ENCODE measurements around the gene RPL18A.

RPL18A gene

GRCh38 chr19:17848595-17849292 is 11.0 kb upstream of the RPL18A start:
- Histone ChIP-seq H3F3A (ENCODE audit: low read depth) (no peaks in the 10 kb centered on the region), H3K79me2 (ENCODE audit: insufficient read depth, low read length) (peaks cover 31% of the 10 kb centered on the region), H3K4me3 (ENCODE audit: low read length, poor library complexity, severe bottlenecking) (peak overlapping the region; percentile 74), H3K36me3 (ENCODE audit: insufficient read depth, low read length) (no peaks in the 10 kb centered on the region), H3K4me1 (ENCODE audit: insufficient read depth, low read length, poor library complexity, severe bottlenecking) (peaks cover 41% of the 10 kb centered on the region), H3K9ac (ENCODE audit: low read depth, low read length, poor library complexity, severe bottlenecking) (peak overlapping the region; percentile 83), H2AFZ (ENCODE audit: low read length) (no peak overlapping the region), H3K9me3 (ENCODE audit: insufficient read depth, low read depth, low read length) (no peaks in the 10 kb centered on the region), H3K27me3 (ENCODE audit: insufficient read depth, low read length, poor library complexity, severe bottlenecking) (no peaks in the 10 kb centered on the region), H3K9me2 (replicated peaks; ENCODE audit: low read depth, low read length) (no peaks in the 10 kb centered on the region), H4K20me1 (ENCODE audit: insufficient read depth, low read length, poor library complexity, severe bottlenecking) (no peaks in the 10 kb centered on the region), H3K4me2 (ENCODE audit: low read depth, low read length, poor library complexity, severe bottlenecking) (peak overlapping the region; percentile 84)
- TF ChIP-seq CTCF (conservative IDR thresholded peaks at IDR 0.05; ENCODE audit: low read length) (no peak), EZH2phosphoT487 (IDR thresholded peaks at IDR 0.05; ENCODE audit: borderline replicate concordance) (no peak)

GRCh38 chr19:17854061-17854460 is 5.6 kb upstream of the RPL18A start:
- TF ChIP-seq CTCF (conservative IDR thresholded peaks at IDR 0.05; ENCODE audit: low read length) (no peak), EZH2phosphoT487 (IDR thresholded peaks at IDR 0.05; ENCODE audit: borderline replicate concordance) (no peak)
- Histone ChIP-seq H3K36me3 (ENCODE audit: insufficient read depth, low read length) (no peaks in the 10 kb centered on the region), H3K9me3 (ENCODE audit: insufficient read depth, low read depth, low read length) (no peaks in the 10 kb centered on the region), H3K79me2 (ENCODE audit: insufficient read depth, low read length) (no peaks in the 10 kb centered on the region), H2AFZ (ENCODE audit: low read length) (no peak overlapping the region), H3K9me2 (replicated peaks; ENCODE audit: low read depth, low read length) (no peaks in the 10 kb centered on the region), H3K27me3 (ENCODE audit: insufficient read depth, low read length, poor library complexity, severe bottlenecking) (no peaks in the 10 kb centered on the region), H3K4me2 (ENCODE audit: low read depth, low read length, poor library complexity, severe bottlenecking) (no peak overlapping the region), H3K4me3 (ENCODE audit: low read length, poor library complexity, severe bottlenecking) (no peak overlapping the region), H4K20me1 (ENCODE audit: insufficient read depth, low read length, poor library complexity, severe bottlenecking) (no peaks in the 10 kb centered on the region), H3K9ac (ENCODE audit: low read depth, low read length, poor library complexity, severe bottlenecking) (no peak overlapping the region), H3F3A (ENCODE audit: low read depth) (no peaks in the 10 kb centered on the region), H3K4me1 (ENCODE audit: insufficient read depth, low read length, poor library complexity, severe bottlenecking) (peaks cover 18% of the 10 kb centered on the region)

GRCh38 chr19:17855280-17856152 is 4.2 kb upstream of the RPL18A start:
- H3K9me3 ChIP-seq (ENCODE audit: insufficient read depth, low read depth, low read length): no peaks in the 10 kb centered on the region
- no peak overlapping the region for H3K9ac ChIP-seq (ENCODE audit: low read depth, low read length, poor library complexity, severe bottlenecking)
- no peak overlapping the region for H3K4me3 ChIP-seq (ENCODE audit: low read length, poor library complexity, severe bottlenecking)
- no peaks in the 10 kb centered on the region for H3K9me2 ChIP-seq (replicated peaks; ENCODE audit: low read depth, low read length)
- H3K36me3 ChIP-seq (ENCODE audit: insufficient read depth, low read length): peaks cover 5% of the 10 kb centered on the region; the same call in 1 of the 2 replicates
- H4K20me1 ChIP-seq (ENCODE audit: insufficient read depth, low read length, poor library complexity, severe bottlenecking): peaks cover 7% of the 10 kb centered on the region
- H3F3A ChIP-seq (ENCODE audit: low read depth): no peaks in the 10 kb centered on the region
- H3K27me3 ChIP-seq (ENCODE audit: insufficient read depth, low read length, poor library complexity, severe bottlenecking): peaks cover 6% of the 10 kb centered on the region
- H2AFZ ChIP-seq (ENCODE audit: low read length): peak overlapping the region; percentile 78; the same call in 1 of the 2 replicates
- peaks cover 9% of the 10 kb centered on the region for H3K4me1 ChIP-seq (ENCODE audit: insufficient read depth, low read length, poor library complexity, severe bottlenecking)
- peaks cover 9% of the 10 kb centered on the region for H3K79me2 ChIP-seq (ENCODE audit: insufficient read depth, low read length)
- H3K4me2 ChIP-seq (ENCODE audit: low read depth, low read length, poor library complexity, severe bottlenecking): peak overlapping the region; percentile 44
- TF ChIP-seq EZH2phosphoT487 (IDR thresholded peaks at IDR 0.05; ENCODE audit: borderline replicate concordance) (no peak), CTCF (conservative IDR thresholded peaks at IDR 0.05; ENCODE audit: low read length) (peak; percentile 91)
